Stomach (tissue), 9 donors: ENCODE results near the gene UNC5B. TPM values are rescaled to one million over a fixed set of nuclear protein-coding genes. Genes with fewer than 3 reads are reported as not detected.

Experiments used
- DNase-seq, 2 donors: peaks; one replicate each; pipeline versions ENCODE4 v3.0.0 to v3.0.0-alpha.2; 2013 to 2019
- H3K27ac ChIP-seq, 5 donors: fragments of 200-600 bp in 4 of 5; sonication (generic) in 4 of 5; one replicate each; pipeline ENCODE4 v1.5.1; 2013 to 2019; ENCODE audit warnings: mild to moderate bottlenecking in 1 of 5, moderate library complexity in 1 of 5
- H3K27me3 ChIP-seq, 3 donors: fragments of 200-600 bp; sonication (generic); one replicate each; pipeline ENCODE4 v1.5.1; 2017 to 2019; ENCODE audit warnings: mixed run types in 1 of 3
- H3K36me3 ChIP-seq, 4 donors: fragments of 200-600 bp; sonication (generic); 1 replicate in 3 of 4; 2 replicates in 1 of 4; pipeline ENCODE4 v1.5.1; 2016 to 2019
- H3K4me1 ChIP-seq, 4 donors: fragments of 200-600 bp; sonication (generic); one replicate each; pipeline ENCODE4 v1.5.1; 2016 to 2019
- H3K4me3 ChIP-seq, 4 donors: fragments of 200-600 bp; sonication (generic) in 3 of 4; one replicate each; pipeline ENCODE4 v1.5.1; 2016 to 2019; ENCODE audit warnings: mild to moderate bottlenecking in 1 of 4
- H3K9me3 ChIP-seq, 4 donors: fragments of 200-600 bp; sonication (generic); one replicate each; pipeline ENCODE4 v1.5.1; 2016 to 2019
- EP300 ChIP-seq: sonication (generic); formaldehyde crosslinking; IDR thresholded peaks from one replicate; pipeline ENCODE4 v1.6.1; 2017; ENCODE audit warnings: antibody characterized with exemption
- POLR2A ChIP-seq, 4 donors: fragments of 450-650 bp; IDR thresholded peaks; one replicate each; pipeline ENCODE4 v1.6.1; 2016; ENCODE audit warnings: antibody characterized with exemption in 4 of 4, control low read depth in 2 of 4, mild to moderate bottlenecking in 1 of 4, moderate library complexity in 1 of 4
- POLR2AphosphoS5 ChIP-seq, 3 donors: sonication (generic); formaldehyde crosslinking; IDR thresholded peaks; one replicate each; pipeline ENCODE4 v1.6.1; 2016; ENCODE audit warnings: antibody characterized with exemption in 3 of 3
- WGBS, 5 donors: extraction: QIAGEN DNeasy Blood & Tissue Kit in 3 of 5; methylation state at CpG; one replicate each; pipeline versions ENCODE4 v1.1.5 to v1.1.7; 2013 to 2018; 5-methylcytosine and 5-hydroxymethylcytosine counted together
- intact Hi-C: fragments of 100-400 bp; cut with DNase I; formaldehyde crosslinking; loops from one replicate; pipeline ENCODE4 v1.15.1; 2023; ENCODE audit warnings: low total_unique reads
- polyA plus RNA-seq, 3 donors: library from polyadenylated mRNA; stranded (reverse); fragments of 200-250 nt; gene quantifications; one replicate each; pipeline ENCODE4 v1.2.3, GENCODE V29; 2013
- total RNA-seq, 5 donors: library from RNA; depleted of rRNA; stranded (reverse); fragments of >200 nt; gene quantifications; one replicate each; pipeline versions ENCODE4 v1.1.0 to v1.2.3, GENCODE V29; 2014 to 2016
- TF ChIP-seq, protein P1 (sequence below), 7 experiments: fragments of 450-650 bp in 4 of 7; fragments of 200-600 bp in 3 of 7; sonication (generic) in 3 of 7; IDR thresholded peaks; one replicate each; pipeline ENCODE4 v1.5.1; 2016 to 2019; ENCODE audit warnings: antibody characterized with exemption in 7 of 7, control low read depth in 2 of 7, mild to moderate bottlenecking in 1 of 7
- donor health status: healthy with polysubstance abuse.
- donor health status: Bipolar disorder and iron deficiency.
- donor health status: healthy.

Gene UNC5B
- total and polyA plus RNA-seq, 8 donors: 1.4 to 42.9 (median 5.7) TPM

DNA sequence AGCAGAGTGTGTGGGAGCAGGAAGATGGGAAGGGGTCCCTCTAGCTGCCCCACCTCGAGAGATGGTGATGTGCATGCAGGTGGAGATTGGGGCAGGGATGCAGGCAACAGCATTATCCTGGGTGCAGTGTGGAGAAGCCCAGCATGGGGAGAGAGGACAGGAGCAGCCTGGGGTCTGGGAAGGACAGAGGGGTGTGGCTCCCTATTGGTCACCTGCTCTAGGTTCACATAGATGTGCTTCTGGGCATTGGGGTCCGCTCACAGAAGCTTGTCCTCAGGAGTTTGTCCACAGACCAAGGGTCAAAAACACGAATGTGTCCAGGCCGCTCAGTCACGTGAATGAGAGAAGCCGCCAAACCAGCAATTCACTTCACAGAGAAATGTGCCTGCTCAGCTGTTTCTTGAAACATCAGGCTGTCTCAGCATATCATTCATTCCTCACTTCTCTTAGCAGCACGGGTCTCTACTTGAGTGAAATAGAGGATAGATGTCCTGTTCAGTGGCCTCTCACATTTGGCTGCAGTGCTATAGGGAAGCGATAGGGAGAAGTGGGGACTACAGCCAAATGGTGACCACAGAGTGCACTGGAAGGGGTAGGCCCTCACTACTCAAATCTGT is 95.2 kb downstream of the UNC5B start:
- Histone ChIP-seq H3K4me3 (no peak overlapping the region), H3K27me3 (peaks cover 0 to under 1% (median 0%) of the 10 kb centered on the region in 3 donors), H3K9me3 (no peaks in the 10 kb centered on the region), H3K27ac (no peak overlapping the region), H3K4me1 (no peaks in the 10 kb centered on the region), H3K36me3 (no peaks in the 10 kb centered on the region)
- DNase-seq: peak in 1 of 2 donors; percentile 60
- intact Hi-C loops: loop anchor here (5.0 kb wide), 1 partner anchor 395 kb away; no protein-coding TSS in a partner anchor
- no peak for TF ChIP-seq POLR2AphosphoS5 (IDR thresholded peaks at IDR 0.05)
- TF ChIP-seq, protein P1, sequence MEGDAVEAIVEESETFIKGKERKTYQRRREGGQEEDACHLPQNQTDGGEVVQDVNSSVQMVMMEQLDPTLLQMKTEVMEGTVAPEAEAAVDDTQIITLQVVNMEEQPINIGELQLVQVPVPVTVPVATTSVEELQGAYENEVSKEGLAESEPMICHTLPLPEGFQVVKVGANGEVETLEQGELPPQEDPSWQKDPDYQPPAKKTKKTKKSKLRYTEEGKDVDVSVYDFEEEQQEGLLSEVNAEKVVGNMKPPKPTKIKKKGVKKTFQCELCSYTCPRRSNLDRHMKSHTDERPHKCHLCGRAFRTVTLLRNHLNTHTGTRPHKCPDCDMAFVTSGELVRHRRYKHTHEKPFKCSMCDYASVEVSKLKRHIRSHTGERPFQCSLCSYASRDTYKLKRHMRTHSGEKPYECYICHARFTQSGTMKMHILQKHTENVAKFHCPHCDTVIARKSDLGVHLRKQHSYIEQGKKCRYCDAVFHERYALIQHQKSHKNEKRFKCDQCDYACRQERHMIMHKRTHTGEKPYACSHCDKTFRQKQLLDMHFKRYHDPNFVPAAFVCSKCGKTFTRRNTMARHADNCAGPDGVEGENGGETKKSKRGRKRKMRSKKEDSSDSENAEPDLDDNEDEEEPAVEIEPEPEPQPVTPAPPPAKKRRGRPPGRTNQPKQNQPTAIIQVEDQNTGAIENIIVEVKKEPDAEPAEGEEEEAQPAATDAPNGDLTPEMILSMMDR (IDR thresholded peaks at IDR 0.05): no peak
- TF ChIP-seq POLR2A (IDR thresholded peaks at IDR 0.05): no peak
- TF ChIP-seq EP300: no peak
- WGBS, 5 donors: 52 to 69% (median 63%) methylated on average over 7 to 8 of the region's 8 CpGs

DNA sequence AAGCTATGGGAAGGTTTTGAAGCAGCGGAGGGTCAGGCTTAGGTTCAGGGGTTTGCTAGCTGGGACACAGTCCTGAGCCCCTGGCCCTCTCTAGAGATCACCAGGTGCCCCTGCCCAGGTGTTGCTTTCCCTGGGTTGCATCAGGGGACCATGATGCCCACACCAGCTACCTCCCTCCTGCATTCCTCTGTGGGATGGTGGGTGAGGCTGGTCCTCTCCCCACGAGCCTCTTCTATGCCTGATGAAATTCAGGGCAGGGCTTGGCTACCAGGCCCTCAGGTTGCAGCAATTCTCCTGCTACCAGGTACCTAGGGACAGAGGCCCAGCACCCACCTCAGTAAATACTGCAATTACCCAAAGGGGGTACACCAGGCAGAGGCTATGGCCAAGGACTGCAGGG is 95.9 kb downstream of the UNC5B start:
- Histone ChIP-seq H3K36me3 (no peaks in the 10 kb centered on the region), H3K27ac (no peak overlapping the region), H3K27me3 (no peaks in the 10 kb centered on the region), H3K9me3 (no peaks in the 10 kb centered on the region), H3K4me1 (peaks cover 0 to 6% (median 2%) of the 10 kb centered on the region in 4 donors), H3K4me3 (no peak overlapping the region)
- DNase-seq: no peak
- intact Hi-C loops: loop anchor here (5.0 kb wide), 1 partner anchor 394 kb away; no protein-coding TSS in a partner anchor
- WGBS, 5 donors: 72 to 83% (median 78%) methylated on average over 2 of the region's 2 CpGs
- TF ChIP-seq, protein P1 (IDR thresholded peaks at IDR 0.05): no peak
- TF ChIP-seq POLR2AphosphoS5 (IDR thresholded peaks at IDR 0.05) (no peak), EP300 (no peak), POLR2A (IDR thresholded peaks at IDR 0.05) (no peak)

DNA sequence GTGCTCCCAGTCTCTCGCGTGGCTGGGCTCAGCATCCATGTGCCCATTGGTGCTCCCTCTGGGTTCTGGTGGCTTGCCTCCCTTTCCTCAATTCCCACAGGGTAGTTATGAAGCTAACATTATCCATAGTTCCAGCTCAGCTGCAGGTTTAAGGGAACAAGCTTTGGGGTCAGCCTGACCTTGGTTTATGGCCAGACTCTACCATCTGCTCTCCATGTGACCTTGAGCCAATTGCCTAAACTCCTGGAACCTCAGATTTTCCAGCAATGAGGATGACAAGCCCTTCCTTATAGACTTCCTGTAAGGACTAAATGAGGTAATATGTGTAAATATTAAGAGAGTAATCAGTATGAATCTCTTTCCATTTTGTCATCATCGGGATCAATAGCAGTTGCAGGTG is 96.6 kb downstream of the UNC5B start:
- intact Hi-C loops: loop anchor here (5.0 kb wide), 1 partner anchor 393 kb away; no protein-coding TSS in a partner anchor
- TF ChIP-seq EP300 (no peak), POLR2A (IDR thresholded peaks at IDR 0.05) (no peak), POLR2AphosphoS5 (IDR thresholded peaks at IDR 0.05) (no peak)
- TF ChIP-seq, protein P1 (IDR thresholded peaks at IDR 0.05): no peak
- H3K4me1 ChIP-seq: peaks cover 0 to 12% (median 9%) of the 10 kb centered on the region in 4 donors
- H3K36me3 ChIP-seq: no peaks in the 10 kb centered on the region
- no peak overlapping the region for H3K4me3 ChIP-seq
- H3K27me3 ChIP-seq: no peaks in the 10 kb centered on the region
- 63 to 72% (median 69%) methylated on average over 3 of the region's 3 CpGs for WGBS, 5 donors
- no peaks in the 10 kb centered on the region for H3K9me3 ChIP-seq
- DNase-seq: no peak
- H3K27ac ChIP-seq: no peak overlapping the region

DNA sequence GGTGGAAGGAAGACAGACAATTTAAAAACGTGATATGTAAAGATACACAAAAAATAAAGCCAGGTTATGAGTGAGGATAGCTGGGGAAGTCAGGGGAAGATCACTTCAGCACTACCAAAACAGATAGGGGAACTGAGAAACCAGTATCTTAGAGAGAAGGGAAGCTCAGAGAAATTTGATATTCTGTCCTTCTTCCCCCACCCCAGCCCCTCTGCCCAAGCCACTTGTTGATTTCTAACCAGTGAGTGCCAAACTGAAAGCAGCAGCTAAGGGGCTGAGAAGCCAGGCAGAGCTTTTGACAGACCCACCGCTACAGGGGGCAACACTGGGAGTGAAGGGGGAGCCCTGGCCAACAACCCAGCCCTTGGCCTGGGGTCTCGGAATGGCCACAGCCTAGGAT is 97.5 kb downstream of the UNC5B start:
- Histone ChIP-seq H3K36me3 (no peaks in the 10 kb centered on the region), H3K27ac (no peak overlapping the region), H3K27me3 (no peaks in the 10 kb centered on the region), H3K9me3 (no peaks in the 10 kb centered on the region), H3K4me3 (no peak overlapping the region), H3K4me1 (peaks cover 4 to 21% (median 13%) of the 10 kb centered on the region in 4 donors)
- TF ChIP-seq, protein P1 (IDR thresholded peaks at IDR 0.05): no peak
- no peak for TF ChIP-seq POLR2AphosphoS5 (IDR thresholded peaks at IDR 0.05)
- no peak for TF ChIP-seq EP300
- TF ChIP-seq POLR2A (IDR thresholded peaks at IDR 0.05): no peak
- intact Hi-C loops: loop anchor here (5.0 kb wide), 2 partner anchors 262 to 392 kb away; no protein-coding TSS in a partner anchor
- no peak for DNase-seq
- WGBS, 5 donors: 36 to 56% (median 45%) methylated on average over 3 of the region's 3 CpGs
